SH-SY5Y (cell line): Measurements from ENCODE around the gene ADAD2.

Experiments used
- GATA2 ChIP-seq: IDR thresholded peaks from 2 replicates; pipeline ENCODE4 v1.6.1; 2011; ENCODE audit warnings: mild to moderate bottlenecking, low read depth, low read length
- GATA3 ChIP-seq: IDR thresholded peaks from 2 replicates; pipeline ENCODE4 v1.6.1; 2011; ENCODE audit warnings: low read depth, mild to moderate bottlenecking, low read length, moderate library complexity

GRCh38 chr16:84178146-84178765, 12.7 kb upstream of the ADAD2 start:
- TF ChIP-seq GATA2, result no peak
- TF ChIP-seq GATA3, result no peak
